ENCODE results near the gene SNRNP40. TPM values are rescaled to one million over a fixed set of nuclear protein-coding genes. Genes with fewer than 3 reads are reported as not detected.

The SNRNP40 gene
- total and polyA plus RNA-seq, 2 of the 13 experiments (the other 11 are each of a cell fraction or from before 2014, with no cell fraction given): 51.0 to 147 TPM

GRCh38 chr1:31228986-31229385 is 67.6 kb downstream of the SNRNP40 start:
- Histone ChIP-seq H3K27ac (ENCODE audit: extremely low read length, insufficient read depth, low read length) (no peak overlapping the region), H4K20me1 (ENCODE audit: insufficient read depth, low read length) (no peaks in the 10 kb centered on the region), H3K4me1 (ENCODE audit: insufficient read depth, low read length) (no peaks in the 10 kb centered on the region), H3K36me3 (replicated peaks in 1 of 2; ENCODE audit: control insufficient read depth in 1 of 2, insufficient read depth in 2 of 2, low read length in 2 of 2) (no peaks in the 10 kb centered on the region), H3K4me2 (ENCODE audit: low read depth, low read length) (no peak overlapping the region), H3K9me3 (ENCODE audit: low read length) (no peaks in the 10 kb centered on the region), H3K9ac (ENCODE audit: insufficient read depth, low read depth, low read length) (no peak overlapping the region), H2AFZ (ENCODE audit: low read length) (no peak overlapping the region), H3K79me2 (ENCODE audit: insufficient read depth, low read length) (no peaks in the 10 kb centered on the region), H3K27me3 (ENCODE audit: control insufficient read depth in 1 of 2, insufficient read depth in 2 of 2, low read length in 2 of 2) (peaks cover 1 to 5% of the 10 kb centered on the region in 2 experiments; a peak in 2 of 5 replicates), H3K4me3 (replicated peaks in 1 of 3; ENCODE audit: insufficient read depth in 1 of 3, low read depth in 2 of 3, low read length in 3 of 3) (no peak overlapping the region)
- no peak for DNase-seq (ENCODE audit: low spot score)
- ChIA-PET CTCF (ENCODE audit: low intra/inter-chr PET ratio, low total read pairs) (no interaction called here), POLR2A (no interaction called here)
- TF ChIP-seq ZNF768 (CRISPR knock-in tag; IDR thresholded peaks at IDR 0.05): peak; percentile 67; the same call in 1 of the 2 replicates
- TF ChIP-seq ZNF570 (CRISPR knock-in tag; IDR thresholded peaks at IDR 0.05; ENCODE audit: borderline replicate concordance): no peak
- TF ChIP-seq NFE2L2 (IDR thresholded peaks at IDR 0.05; ENCODE audit: low read length): peak; percentile 37; the same call in 1 of the 2 replicates
- TF ChIP-seq U2AF2 (IDR thresholded peaks at IDR 0.05; ENCODE audit: low read depth, low read length): no peak
- no peak for TF ChIP-seq FOXA1 (IDR thresholded peaks at IDR 0.05)
- no peak for TF ChIP-seq FOXA1 (CRISPR knock-in tag; IDR thresholded peaks at IDR 0.05)
- no peak for TF ChIP-seq ZBTB4 (CRISPR knock-in tag; IDR thresholded peaks at IDR 0.05; ENCODE audit: borderline replicate concordance)
- no peak for ATAC-seq
- in situ Hi-C loops (cut with HindIII; ENCODE audit: extremely low pct_ligation_motif_present, low pct_unique_long_range_greater_than_20kb) (no loop called here), intact Hi-C loops (cut with micrococcal nuclease; ENCODE audit: unreplicated experiment) (no loop called here)
- no peak for FAIRE-seq
- BruUV-seq (replicated peaks): no TSS peak

Data from HepG2 (cell line).